DMS53 treated with DMSO at 0.1 percent for 48 hours (cell line): ENCODE data around the gene ZNF582.

Experiments used
- DNase-seq: peaks from one replicate; lab custom pipeline; 2025; ENCODE audit not compliant: unreplicated experiment; lab: John Stamatoyannopoulos, UW

Gene ZNF582

DNA sequence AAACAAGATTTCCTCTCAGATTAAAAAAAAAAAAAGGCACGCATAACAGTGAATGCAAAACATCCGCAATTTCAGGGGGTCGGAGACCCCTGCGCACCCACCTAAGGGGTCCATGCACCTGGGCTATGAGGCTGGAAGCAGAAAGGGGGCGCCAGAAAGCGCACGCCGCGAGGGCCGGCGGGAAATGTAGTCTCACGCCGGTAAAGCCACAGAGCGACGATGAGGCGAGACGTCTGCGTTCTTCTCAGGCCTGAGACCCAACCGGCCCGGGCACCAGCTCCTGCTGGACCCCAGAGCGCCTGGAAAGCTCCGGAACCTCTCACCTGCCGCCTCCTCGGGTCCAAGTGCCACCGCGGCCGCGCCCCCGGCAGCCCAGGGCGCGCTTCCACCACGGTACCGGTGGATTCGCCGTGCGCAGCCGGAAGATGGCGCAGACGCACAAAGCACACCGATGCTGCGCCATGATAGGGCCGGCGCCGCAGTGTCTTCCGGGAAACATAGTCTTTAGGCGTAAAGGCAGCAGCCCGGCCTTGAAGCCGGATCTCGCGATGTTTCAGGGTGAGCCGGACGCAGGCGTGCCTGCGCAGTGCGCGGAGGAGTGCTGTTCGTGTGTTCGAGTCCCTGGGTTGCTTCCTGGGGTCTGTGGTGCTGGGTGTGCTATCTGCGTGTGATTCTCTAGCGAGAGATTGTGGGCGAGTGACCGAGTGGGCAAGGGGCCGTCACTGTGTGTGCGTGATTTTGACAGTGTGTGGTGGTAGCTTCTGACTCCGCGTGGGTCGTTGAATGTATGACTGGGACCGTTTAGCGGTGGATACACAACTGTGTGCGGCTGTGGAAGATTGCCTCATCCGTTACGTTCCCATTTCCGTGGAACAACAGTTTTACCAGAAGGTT lies at the start of gene ZNF582:
ZNF582 (minus strand) TSS at position 416 of the 894 bp plus-strand sequence. CDS start 1,782 bp downstream, outside the sequence.
- peak; percentile 95 for DNase-seq

DNA sequence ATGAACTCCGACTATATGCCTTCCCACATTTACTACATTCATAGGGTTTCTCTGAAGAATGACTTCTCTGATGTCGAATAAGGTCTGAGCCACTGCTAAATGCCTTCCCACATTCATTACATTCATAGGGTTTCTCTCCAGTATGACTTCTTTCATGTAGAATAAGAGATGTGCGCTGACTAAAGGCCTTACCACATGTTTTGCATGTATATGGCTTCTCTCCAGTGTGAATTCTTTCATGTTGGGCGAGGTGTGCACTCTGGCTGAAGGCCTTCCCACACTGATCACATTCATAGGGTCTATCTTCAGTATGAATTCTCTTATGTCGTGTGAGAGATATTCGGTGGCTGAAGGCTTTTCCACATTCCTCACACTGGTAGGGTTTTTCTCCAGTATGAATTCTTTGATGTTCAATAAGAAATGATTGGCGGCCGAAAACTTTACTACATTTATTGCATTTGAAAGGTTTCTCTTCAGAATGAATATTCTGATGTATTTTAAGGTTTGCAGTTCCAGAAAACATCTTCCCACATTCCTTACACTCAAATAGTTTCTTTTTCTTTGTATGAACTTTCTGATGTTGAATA lies 48.0 kb upstream of the ZNF582 start:
- no peak for DNase-seq

DNA sequence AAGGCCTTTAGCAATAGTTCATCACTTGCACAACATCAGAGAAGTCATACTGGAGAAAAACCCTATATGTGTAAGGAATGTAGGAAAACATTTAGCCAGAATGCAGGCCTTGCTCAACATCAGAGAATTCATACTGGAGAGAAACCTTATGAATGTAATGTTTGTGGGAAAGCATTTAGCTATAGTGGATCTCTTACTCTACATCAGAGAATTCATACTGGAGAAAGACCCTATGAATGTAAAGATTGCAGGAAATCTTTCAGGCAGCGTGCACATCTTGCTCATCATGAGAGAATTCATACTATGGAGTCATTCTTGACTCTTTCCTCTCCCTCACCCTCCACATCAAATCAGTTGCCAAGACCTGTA lies 30.6 kb upstream of the ZNF582 start:
- no peak for DNase-seq

DNA sequence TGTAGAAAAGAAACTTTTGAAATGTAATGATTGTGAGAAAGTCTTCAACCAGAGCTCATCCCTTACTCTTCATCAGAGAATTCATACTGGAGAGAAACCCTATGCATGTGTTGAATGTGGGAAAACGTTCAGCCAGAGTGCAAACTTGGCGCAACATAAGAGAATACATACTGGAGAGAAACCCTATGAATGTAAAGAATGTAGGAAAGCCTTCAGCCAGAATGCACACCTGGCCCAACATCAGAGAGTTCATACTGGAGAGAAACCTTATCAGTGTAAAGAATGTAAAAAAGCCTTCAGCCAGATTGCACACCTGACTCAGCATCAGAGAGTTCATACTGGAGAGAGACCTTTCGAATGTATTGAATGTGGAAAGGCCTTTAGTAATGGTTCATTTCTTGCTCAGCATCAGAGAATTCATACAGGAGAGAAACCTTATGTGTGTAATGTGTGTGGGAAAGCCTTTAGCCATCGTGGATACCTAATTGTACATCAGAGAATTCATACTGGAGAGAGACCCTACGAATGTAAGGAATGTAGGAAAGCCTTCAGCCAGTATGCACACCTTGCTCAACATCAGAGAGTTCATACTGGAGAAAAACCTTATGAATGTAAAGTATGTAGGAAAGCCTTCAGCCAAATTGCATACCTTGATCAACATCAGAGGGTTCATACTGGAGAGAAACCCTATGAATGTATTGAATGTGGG lies 30.1 kb upstream of the ZNF582 start:
- no peak for DNase-seq

DNA sequence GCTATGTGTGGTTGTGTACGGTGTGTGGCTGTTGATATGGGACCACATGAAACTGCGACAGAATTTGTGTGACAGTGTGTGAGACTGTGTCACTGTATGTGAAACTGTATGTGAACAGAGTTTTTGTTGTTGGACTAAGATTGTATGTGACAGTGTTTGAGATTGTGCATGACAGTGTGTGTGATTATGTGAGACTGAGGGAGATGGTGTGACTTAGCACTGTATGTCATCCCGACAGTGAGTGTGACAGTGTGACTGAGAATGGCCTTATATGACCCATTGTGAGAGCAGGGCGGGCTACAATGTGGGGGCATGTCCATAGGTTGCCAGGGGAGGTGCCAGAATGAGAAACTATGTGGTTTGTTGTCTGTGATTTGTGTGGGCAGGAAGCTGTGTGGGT lies 11.7 kb upstream of the ZNF582 start:
- no peak for DNase-seq

DNA sequence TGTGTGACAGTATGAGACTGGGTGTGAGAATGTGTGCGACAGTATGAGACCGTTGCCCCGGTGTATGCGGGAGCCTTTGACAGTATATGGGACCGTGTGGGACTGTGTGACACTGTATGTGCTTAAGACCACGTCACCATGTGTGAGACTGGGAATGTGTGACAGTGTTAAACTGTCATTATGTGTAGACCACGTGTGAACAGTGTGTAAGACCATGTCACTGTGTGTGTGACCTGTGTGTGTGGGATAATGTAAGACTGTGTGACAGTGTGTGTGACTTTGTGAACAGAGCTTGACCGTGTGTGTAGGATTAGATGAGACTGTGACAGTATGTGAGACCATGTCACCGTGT lies 11.3 kb upstream of the ZNF582 start:
- no peak for DNase-seq

DNA sequence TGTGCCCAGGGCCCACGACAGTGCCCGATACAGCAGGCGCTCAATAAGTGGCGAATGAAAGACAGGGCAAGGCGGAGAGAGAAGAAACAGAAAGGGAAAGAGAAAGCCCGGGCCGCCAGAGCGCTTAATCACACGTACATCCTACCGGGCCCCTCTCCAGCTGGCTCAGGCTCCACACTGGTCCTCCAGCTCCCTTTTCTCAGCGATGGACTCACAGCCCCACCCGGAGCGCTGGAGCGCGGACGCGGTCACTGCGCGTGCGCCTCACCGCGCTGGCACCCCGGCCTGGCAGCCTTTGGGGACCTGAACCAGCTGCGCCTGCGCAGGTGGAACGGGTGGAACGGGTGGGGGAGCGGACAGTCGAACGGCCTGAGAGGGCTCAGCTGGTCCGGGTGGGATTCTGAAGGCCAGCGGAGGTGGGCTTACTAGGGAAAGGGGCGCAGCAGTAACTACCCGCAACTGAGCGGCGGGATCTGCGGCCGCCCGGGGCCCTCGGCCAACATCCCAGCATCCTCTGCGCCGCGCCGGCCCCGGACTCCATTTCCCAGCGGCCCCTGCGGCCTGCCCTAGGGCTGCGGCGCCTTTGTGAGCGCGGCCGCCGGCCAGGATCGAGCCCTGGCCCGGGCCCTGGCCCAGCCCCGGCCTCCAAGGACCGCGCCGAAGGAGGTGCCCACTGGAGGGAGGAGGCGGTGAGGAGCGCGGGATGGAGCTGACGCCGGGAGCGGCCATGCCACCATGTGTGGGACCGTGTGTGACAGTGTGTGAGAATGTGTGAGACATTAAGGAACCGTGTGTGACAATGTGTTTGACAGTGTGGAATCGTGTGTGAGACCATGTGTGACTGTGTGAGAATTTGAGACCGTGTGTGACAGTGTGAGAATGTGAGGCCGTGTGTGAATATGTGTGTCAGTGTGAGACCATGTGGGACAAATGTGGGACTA lies 10.7 kb upstream of the ZNF582 start, which contains the start of gene ZNF583:
ZNF583 (plus strand) TSS at position 569 of the 941 bp plus-strand sequence. CDS start 2,783 bp downstream, outside the sequence.
- DNase-seq, result peak; percentile 73

DNA sequence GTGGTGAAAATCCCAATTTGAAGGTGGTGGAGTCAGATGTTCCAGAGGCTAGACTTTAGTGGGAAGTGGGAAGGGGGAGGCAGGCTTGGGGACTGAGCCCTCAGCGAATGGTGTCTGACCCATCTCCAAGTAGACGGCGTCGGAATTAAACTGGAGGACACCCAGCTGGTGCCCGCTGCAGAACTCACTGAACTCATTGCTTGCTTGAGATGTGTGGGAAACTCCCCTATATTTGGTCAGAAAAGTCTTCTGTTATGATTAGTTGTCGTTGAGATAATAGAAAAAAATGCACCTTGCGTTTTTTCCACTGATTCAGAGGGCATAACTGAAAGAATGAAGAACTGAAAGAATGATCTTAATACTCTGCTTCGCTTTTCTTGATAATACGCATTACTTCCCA lies 9.9 kb upstream of the ZNF582 start:
- DNase-seq, result peak; percentile 43

DNA sequence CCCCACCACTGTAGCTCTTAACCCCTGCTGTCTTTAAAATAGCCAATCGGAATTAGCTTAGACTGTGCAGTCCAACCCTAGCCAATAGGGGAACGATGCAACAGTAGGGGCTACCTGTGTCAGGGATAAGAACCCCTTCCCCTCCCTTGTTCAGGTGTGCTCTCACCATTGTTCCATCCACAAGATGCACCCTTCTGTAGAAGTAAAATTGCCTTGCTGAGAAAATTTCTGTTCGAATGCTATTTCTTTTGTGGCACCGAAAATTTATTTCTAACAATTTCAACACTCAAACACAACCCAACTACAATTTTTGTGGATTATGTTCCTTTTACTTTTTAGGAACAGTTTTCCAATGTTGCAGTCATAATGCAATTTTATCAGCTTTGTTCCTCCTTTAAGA lies 7.2 kb upstream of the ZNF582 start:
- no peak for DNase-seq

DNA sequence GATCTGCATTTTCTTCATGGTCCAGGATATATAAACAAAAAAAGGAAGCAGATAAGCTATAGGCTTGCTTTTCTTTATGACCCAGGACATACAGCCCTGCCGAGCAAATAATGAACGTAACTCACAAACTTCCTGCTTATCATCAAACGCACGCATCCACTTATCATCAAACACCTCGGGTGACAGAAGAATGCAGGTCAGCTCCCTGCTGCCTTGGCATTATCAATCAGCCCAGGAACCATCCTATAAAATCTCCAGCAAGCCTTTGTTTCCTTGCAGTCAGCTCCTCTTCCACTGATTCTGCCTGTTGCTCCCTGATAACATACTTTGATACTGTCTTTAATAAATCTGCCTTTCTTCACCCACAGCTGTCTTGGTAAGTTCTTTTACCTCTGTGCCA lies 5.5 kb upstream of the ZNF582 start:
- no peak for DNase-seq

DNA sequence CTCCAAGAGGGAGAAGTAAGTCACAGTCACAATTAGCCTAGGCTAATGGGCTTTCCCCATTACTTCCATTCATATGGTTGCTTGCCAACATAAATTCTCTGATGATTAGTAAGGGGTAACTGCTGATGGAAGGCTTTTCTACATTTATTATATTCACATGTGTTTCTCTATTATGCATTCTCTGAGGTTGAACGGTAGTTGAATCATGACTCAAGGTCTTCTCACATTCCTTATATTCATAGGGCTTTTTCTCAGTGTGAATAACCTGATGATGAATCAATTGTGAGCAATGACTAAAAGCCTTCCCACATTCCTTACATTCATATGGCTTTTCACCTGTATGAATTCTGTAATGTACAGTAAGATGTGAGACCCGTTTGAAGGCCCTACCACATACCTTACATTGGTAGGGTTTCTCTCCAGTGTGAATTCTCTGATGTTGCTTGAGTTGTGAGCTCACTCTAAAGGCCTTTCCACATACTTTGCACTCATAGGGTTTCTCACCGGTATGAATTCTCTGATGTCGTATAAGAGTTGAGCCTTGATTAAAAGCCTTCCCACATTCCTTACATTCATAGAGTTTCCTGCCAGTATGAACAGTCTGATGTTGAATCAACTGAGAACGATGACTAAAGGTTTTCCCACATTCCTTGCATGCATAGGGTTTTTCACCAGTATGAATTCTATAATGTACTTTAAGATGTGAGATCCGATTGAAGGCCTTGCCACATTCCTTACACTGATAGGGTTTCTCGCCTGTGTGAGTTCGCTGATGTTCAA lies 9.3 kb downstream of the ZNF582 start:
- DNase-seq, result no peak

DNA sequence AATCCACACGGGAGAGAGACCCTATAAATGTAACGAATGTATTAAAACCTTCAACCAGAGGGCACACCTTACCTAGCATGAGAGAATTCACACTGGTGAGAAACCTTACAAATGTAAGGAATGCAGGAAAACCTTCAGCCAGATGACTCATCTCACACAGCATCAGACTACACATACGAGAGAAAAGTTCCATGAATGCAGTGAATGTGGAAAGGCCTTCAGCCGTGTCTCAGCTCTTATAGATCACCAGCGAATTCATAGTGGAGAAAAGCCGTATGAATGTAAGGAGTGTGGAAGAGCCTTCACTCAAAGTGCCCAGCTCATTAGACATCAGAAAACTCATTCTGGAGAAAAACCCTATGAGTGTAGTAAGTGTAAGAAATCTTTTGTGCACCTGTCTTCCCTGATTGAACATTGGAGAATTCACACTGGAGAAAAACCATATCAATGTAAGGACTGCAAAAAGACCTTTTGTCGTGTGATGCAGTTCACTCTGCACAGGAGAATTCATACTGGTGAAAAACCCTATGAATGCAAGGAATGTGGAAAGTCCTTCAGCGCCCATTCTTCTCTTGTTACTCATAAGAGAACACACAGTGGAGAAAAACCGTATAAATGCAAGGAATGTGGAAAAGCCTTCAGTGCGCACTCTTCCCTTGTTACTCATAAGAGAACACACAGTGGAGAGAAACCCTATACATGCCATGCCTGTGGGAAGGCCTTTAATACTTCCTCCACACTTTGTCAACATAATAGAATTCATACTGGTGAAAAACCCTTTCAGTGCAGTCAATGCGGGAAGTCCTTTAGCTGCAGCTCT lies 16.0 kb downstream of the ZNF582 start:
- no peak for DNase-seq

DNA sequence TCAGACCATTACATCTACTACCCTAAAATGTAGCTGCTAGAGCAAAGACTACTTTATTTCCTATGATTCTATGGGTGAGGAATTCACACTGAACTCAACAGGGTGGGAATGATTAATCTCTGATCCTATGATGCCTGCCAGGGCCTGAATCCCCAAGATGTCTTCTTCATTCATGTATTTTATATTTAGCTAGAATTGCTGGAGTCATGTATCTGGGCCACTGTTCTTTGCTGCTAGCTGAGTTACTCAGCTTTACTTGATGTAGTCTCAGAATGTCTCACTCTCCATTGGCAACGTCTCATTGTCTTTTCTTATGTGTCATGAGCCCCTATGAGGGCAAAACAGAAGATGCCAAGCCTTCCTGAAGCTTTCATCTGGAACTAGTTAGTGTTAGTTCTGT lies 21.1 kb downstream of the ZNF582 start:
- DNase-seq, result no peak

DNA sequence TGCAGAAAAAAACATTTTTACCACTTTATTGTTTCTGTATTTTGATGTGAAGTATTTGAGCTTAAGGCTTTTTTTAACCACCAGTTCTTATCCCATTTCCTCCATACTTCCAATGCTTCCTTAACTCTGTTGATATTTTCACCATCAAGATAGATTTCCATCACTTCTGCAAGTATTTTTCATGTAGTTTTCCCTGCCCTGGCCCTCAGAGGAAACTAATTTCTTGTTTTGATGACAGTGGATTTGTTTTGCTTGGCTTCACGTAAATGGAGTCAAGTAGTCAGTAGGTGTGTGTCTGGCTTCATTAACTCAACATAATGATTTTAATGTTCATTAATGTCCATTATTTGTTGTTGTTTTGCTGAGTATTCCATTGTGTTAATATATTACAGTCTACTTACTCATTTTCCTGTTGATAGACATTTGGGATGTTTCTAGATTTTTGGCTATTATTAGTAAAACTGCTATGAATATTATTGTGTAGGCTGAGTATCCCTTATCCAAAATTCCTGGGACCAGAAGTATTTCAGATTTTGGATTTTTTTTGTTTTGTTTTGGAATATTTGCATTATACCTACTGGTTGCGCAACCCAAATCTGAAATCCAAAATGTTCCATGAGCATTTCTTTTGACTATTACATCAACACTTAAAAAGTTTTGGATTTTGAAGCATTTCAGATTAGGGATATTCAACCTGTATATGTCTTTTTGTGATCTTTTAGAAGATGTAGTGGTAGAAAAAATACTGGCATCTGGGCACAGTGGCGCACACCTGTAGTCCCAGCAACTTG lies 23.3 kb downstream of the ZNF582 start:
- DNase-seq, result no peak

DNA sequence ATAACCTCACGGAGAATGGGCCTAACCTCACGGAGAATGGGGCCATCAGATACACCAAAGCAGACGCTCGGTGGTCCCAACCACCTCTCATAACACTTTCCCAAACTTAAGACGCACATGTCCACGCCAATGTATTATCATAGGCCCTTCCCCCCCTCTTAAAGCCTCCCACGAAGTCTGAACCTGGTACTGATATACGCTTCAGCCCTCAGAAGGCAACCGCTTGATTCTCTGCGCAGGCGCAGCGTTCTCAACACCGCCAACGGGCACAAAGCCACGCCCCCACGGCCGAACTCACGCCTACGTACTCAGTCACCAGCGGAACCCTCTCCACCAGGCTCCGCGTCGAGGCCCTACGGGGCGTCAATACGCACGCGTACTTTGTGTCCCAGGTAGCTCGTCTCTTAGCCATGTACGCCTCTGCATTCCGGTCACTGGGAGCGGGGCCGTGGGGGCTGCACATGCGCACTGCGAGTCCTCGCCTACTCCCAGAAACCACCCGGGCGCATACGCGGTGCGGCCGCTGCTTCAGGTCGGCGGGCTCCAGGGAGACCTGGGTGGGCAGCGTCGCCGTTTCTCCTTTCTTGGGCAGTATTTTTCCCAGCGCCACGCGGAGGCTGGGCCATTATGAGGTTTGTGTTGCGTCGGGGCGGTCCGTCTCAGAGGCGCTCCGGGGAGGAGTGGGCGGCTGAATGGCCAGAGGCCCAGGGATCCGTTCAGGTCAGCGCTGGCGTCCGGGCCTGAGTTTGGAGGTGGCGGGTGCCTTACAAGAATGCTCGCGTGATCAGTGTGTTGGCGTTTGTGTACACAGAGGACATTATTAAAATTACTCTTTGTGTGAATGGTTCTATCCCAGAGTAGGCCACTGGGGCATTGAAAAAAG lies 25.3 kb downstream of the ZNF582 start:
- DNase-seq, result peak; percentile 94

DNA sequence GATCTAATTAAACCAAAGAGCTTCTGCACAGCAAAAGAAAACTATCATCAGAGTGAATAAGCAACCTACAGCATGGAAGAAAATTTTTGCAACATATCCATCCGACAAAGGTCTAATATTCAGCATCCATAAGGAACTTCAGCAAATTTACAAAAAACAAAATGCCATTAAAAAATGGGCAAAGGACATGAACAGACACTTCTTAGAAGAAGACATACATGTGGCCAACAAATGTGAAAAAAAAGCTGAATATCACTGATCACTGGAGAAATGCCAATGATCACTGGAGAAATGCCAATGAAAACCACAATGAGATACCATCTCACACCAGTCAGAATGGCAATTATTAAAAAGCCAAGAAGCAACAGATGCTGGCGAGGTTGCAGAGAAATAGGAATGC lies 32.5 kb downstream of the ZNF582 start:
- no peak for DNase-seq

DNA sequence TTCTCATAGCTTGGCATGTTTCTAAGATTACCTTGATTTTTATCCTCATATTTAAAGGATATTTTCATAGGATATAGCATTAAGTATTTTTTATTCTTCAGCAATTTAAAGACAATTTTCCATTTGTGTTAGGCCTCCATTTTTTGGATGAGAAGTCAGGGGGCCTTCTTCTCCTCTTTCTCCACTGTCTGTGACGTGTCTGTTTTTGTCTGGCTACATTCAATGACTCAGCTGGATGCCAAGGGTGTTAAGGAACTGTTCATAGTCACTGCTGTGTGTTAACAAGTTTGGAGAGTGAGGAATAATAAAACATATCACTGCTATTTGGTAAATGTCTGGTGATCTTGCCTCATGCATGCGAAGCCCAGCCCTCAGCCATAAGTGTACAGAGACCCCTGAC lies 36.4 kb downstream of the ZNF582 start:
- DNase-seq, result no peak
